Stimulated activated CD8-positive, alpha-beta memory T cell treated with anti-CD3 and anti-CD28 coated beads, Interleukin-4, amount 100 ng/mL, for 24 hours (primary cell): ENCODE measurements around the gene SMYD3.
"Not testable (repeated sequence)": the region's sequence is repeated elsewhere in the genome, so short reads cannot be mapped to it uniquely, and the experiment has no call there.

Experiments
- DNase-seq: peaks from one replicate; pipeline ENCODE4 v3.0.0-alpha.2; 2020; ENCODE audit warnings: low read depth

SMYD3 gene

DNA sequence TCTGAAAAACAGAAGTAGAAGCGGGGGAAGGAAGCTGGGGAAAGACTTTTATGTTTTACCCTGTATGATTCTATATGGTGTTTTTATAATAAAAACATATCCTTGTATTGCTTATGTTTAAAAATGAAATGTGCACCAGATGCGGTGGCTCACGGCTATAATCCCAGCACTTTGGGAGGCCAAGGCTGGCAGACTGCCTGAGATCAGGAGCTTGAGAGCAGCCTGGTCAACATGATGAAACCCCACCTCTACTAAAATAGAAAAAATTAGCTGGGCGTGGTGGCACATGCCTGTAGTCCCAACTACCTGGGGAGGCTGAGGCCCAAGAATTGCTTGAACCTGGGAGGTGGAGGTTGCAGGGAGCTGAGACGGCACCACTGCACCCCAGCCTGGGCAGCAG is 155.4 kb downstream of the SMYD3 start:
- DNase-seq: no peak

- DNase-seq: no peak
Measured at GRCh38 chr1:246350745-246351144, 156.3 kb downstream of the SMYD3 start.

DNA sequence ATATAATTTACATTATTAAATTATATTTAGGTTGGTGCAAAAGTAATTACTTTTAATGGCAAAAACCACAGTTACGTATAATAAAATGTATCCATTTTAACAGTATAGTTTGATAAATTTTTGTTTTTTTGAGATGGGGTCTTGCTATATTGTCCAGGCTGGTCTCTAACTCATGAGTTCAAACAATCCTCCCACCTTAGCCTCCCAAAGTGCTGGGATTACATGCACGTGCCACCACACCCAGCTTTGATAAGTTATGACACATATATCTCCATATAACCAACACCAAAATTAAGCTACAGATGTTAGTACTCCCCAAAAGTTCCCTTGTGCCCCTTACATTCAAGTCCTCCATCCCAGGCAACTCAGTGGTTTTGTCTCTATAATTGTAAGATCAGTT is 163.1 kb downstream of the SMYD3 start:
- DNase-seq: no peak

GRCh38 chr1:246343251-246343650 is 163.8 kb downstream of the SMYD3 start:
- DNase-seq: no peak

DNA sequence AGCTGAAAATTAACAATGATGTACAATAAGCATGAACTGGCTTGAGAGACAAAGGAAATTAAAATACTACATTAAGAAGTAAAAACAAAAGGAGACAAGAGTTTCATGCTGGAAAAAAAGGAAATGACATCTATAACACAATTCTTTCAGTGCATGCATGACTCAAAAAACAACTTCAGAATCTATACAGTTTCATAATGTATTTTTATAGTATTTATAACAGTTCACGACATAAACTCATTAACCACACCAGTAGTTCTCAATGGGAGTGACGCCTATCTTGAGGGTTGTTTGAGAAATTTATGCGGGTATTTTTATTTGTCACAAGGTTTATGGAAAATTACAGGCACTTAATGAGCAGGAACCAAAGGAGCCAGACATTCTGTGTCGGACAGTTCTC is 168.5 kb downstream of the SMYD3 start:
- DNase-seq: no peak

DNA sequence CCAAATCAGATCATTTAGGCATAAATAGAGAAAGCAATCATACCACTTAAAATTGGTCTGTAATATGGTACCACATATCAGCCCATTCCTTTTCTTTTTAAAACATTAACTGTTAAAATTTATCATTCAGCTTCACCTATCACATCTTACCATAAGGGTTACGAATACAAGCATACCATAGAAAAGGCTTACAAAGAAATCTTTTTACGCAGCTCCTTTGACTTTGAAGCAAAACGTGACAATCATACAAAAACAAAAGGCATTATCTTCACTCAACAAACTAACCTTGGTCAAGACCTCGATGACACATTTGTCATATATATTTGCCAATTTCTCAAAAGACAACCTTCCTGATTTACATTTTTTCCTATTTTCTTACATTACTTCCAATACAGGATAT is 169.0 kb downstream of the SMYD3 start:
- DNase-seq: no peak

DNA sequence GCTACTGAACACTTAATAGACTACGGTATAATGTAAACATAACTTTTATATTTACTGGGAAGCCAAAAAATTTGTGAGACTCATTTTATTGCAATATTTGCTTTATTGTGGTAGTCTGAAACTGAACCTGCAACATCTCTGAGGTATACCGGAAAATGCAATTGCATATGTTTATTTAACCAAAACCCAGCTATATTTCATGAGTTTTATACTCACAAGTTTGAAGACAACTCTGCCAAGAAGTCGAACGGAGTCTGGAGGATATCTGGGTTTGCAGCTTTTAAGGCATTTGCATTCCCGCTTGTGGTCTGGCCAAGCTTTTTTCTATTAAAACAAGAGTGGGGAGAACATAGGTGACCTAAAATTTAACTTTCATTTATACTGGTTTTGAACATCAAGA is 171.9 kb downstream of the SMYD3 start:
- DNase-seq: no peak

GRCh38 chr1:246333855-246334254 is 173.2 kb downstream of the SMYD3 start:
- DNase-seq: no peak

DNA sequence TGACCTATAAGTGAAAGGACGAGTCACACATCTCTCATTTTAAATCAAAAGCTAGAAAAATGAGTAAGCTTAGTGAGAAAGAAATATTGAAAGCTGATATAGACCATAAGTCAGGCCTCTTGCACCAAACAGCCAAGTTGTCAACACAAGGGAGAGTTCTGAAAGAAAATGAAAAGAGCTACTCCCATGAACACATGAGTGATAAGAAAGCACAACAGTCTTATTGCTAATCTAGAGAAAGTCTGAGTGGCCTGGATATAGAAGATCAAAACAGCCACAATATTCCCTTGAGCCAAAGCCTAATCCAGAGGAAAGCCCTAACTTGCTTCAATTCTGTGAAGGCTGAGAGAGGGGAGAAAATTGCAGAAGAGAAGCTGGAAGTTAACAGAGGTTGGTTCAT is 175.0 kb downstream of the SMYD3 start:
- DNase-seq: no peak

GRCh38 chr1:246329900-246330299 is 177.2 kb downstream of the SMYD3 start:
- no peak for DNase-seq

GRCh38 chr1:246329292-246329691 is 177.8 kb downstream of the SMYD3 start:
- not testable (repeated sequence) for DNase-seq

GRCh38 chr1:246324711-246325110 is 182.4 kb downstream of the SMYD3 start:
- DNase-seq: no peak

GRCh38 chr1:246324033-246324432 is 183.0 kb downstream of the SMYD3 start:
- not testable (repeated sequence) for DNase-seq

- no peak for DNase-seq
Measured at GRCh38 chr1:246320286-246320685, 186.8 kb downstream of the SMYD3 start.

GRCh38 chr1:246319083-246319714 is 187.9 kb downstream of the SMYD3 start:
- DNase-seq: no peak

GRCh38 chr1:246318622-246319021 is 188.5 kb downstream of the SMYD3 start:
- DNase-seq: no peak

- no peak for DNase-seq
Measured at GRCh38 chr1:246318036-246318359, 189.1 kb downstream of the SMYD3 start.

DNA sequence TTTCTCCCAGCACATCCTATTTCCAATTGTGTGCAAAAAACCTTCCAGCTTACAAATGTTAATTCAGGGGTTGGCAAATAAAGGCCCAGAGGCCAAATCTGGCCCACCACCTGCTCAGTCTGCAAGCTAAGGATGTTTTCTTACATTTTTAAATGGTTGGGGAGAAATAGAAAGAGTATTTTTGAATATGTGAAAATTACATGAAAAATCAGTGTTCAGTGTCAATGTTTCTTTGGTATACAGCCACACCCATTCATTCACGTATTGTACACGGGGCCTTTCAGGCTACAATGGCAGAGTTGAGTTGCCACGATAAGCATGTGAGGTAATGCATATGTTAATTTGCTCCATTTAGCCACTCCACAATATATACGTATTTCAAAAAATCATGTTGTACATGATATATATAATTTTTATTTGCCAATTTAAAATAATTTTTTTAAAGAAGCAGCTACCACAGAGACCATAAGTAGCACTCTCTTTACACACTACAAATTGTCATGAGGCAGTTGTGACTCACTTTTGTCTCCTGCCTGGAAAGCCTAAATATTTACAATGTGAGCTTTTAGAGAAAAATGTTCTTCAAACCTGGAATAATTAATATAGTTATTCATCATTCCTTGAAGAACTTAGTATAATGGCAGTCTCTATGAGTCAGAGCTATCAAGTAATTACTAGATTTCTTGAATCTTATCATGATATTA is 189.6 kb downstream of the SMYD3 start:
- DNase-seq: no peak

- no peak for DNase-seq
Measured at GRCh38 chr1:246311461-246311860, 195.6 kb downstream of the SMYD3 start.

GRCh38 chr1:246309247-246309884 is 197.7 kb downstream of the SMYD3 start:
- DNase-seq: no peak

GRCh38 chr1:246308533-246309075 is 198.5 kb downstream of the SMYD3 start:
- DNase-seq: no peak

GRCh38 chr1:246306415-246307037 is 200.6 kb downstream of the SMYD3 start:
- DNase-seq: no peak
